GM18868 (cell line): ENCODE measurements around the gene RAPGEF3.
A peak's percentile ranks its signal among the peaks of the same experiment; 100 is the strongest.

Source experiments
- ATAC-seq: cut with Tn5 transposase; IDR thresholded peaks from one replicate; pipeline ENCODE4 v1.9.1; 2021; ENCODE audit warnings: mild to moderate bottlenecking, moderate library complexity; ENCODE audit not compliant: unreplicated experiment

RAPGEF3 gene

GRCh38 chr12:47744778-47745436, 13.8 kb downstream of the RAPGEF3 start:
- ATAC-seq, result no peak

- ATAC-seq, result no peak
Measured at GRCh38 chr12:47744005-47744651, 14.6 kb downstream of the RAPGEF3 start.

- no peak for ATAC-seq
Measured at GRCh38 chr12:47743311-47743860, 15.3 kb downstream of the RAPGEF3 start.

GRCh38 chr12:47742253-47742825, 16.3 kb downstream of the RAPGEF3 start:
- no peak for ATAC-seq

- peak; percentile 38 for ATAC-seq
Measured at GRCh38 chr12:47741340-47741703, 17.4 kb downstream of the RAPGEF3 start.

- ATAC-seq, result peak; percentile 51
Measured at GRCh38 chr12:47740606-47741339, 17.9 kb downstream of the RAPGEF3 start.

- ATAC-seq, result peak; percentile 36
Measured at GRCh38 chr12:47739979-47740378, 18.7 kb downstream of the RAPGEF3 start.

- no peak for ATAC-seq
Measured at GRCh38 chr12:47739297-47739696, 19.4 kb downstream of the RAPGEF3 start.

GRCh38 chr12:47737936-47738594, 20.6 kb downstream of the RAPGEF3 start:
- no peak for ATAC-seq

GRCh38 chr12:47736877-47737676, 21.6 kb downstream of the RAPGEF3 start:
- no peak for ATAC-seq

- no peak for ATAC-seq
Measured at GRCh38 chr12:47736216-47736615, 22.5 kb downstream of the RAPGEF3 start.

- no peak for ATAC-seq
Measured at GRCh38 chr12:47735649-47736048, 23.0 kb downstream of the RAPGEF3 start.

- no peak for ATAC-seq
Measured at GRCh38 chr12:47734725-47735480, 23.8 kb downstream of the RAPGEF3 start.

GRCh38 chr12:47733142-47733541, 25.5 kb downstream of the RAPGEF3 start:
- no peak for ATAC-seq

- no peak for ATAC-seq
Measured at GRCh38 chr12:47732504-47732903, 26.2 kb downstream of the RAPGEF3 start.

GRCh38 chr12:47731723-47732122, 27.0 kb downstream of the RAPGEF3 start:
- ATAC-seq, result no peak

GRCh38 chr12:47730341-47730744, 28.3 kb downstream of the RAPGEF3 start:
- ATAC-seq, result no peak

- no peak for ATAC-seq
Measured at GRCh38 chr12:47729233-47729632, 29.4 kb downstream of the RAPGEF3 start.

GRCh38 chr12:47725893-47726292, 32.8 kb downstream of the RAPGEF3 start:
- peak; percentile 92 for ATAC-seq
